IMR-90 (cell line): Measurements from ENCODE around the gene LDLRAD4.

Source experiments
- BHLHE40 ChIP-seq: fragments of 150-350 bp; IDR thresholded peaks from 2 replicates; pipeline ENCODE4 v1.6.1; 2016; ENCODE audit warnings: mild to moderate bottlenecking, low read depth, low read length
- CEBPB ChIP-seq: IDR thresholded peaks from 2 replicates; pipeline ENCODE4 v1.6.1; 2012; ENCODE audit warnings: low read depth, low read length, improper control_type of control experiment
- MXI1 ChIP-seq: IDR thresholded peaks from 2 replicates; pipeline ENCODE4 v1.6.1; 2012; ENCODE audit warnings: low read depth, mild to moderate bottlenecking, low read length, moderate library complexity, borderline replicate concordance
- RAD21 ChIP-seq: IDR thresholded peaks from 2 replicates; pipeline ENCODE4 v1.6.1; 2012; ENCODE audit warnings: low read length, improper control_type of control experiment

DNA sequence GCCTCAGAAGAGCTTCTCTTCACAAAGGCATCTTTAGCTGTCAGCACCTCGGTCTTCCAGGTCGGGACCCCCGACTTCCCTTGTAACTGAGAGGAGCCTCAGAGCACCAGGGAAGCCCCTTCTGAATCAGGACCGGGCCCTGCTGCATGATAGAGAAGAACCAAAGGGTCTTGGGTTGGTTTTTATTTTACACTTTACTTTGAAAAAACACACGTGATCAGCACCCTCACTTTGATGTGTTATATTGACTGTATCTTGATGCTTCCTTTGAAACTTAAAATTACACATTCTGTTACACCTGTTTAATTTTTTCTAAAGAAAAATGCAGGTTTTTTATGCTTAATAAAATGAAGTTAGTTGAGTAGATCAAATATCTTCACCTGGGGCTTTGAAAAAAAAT is 305.5 kb downstream of the LDLRAD4 start:
- TF ChIP-seq CEBPB (no peak), BHLHE40 (no peak), MXI1 (no peak), RAD21 (no peak)
